GM12891 (cell line): ENCODE results near the gene FXN.

Source experiments
- POLR2A ChIP-seq: IDR thresholded peaks from 2 replicates; pipeline ENCODE4 v1.6.1; 2011; ENCODE audit warnings: low read depth, low read length, control low read depth
- POLR2AphosphoS5 ChIP-seq: IDR thresholded peaks from 2 replicates; pipeline ENCODE4 v1.6.1; 2011; ENCODE audit warnings: low read depth, low read length, control low read depth

- TF ChIP-seq POLR2AphosphoS5: no peak
- no peak for TF ChIP-seq POLR2A
These were observed 25.2 kb downstream of the FXN start for GRCh38 chr9:69060766-69061165.
